Measurements from ENCODE around the gene CORO1A. TPM values are rescaled to one million over a fixed set of nuclear protein-coding genes. Genes with fewer than 3 reads are reported as not detected.
"Not testable (repeated sequence)": the region's sequence is repeated elsewhere in the genome, so short reads cannot be mapped to it uniquely, and the experiment has no call there.

CORO1A gene
- total RNA-seq, 3 donors from 2014 or later: 24.2 to 42.0 (median 25.2) TPM

- TF ChIP-seq, protein P1, sequence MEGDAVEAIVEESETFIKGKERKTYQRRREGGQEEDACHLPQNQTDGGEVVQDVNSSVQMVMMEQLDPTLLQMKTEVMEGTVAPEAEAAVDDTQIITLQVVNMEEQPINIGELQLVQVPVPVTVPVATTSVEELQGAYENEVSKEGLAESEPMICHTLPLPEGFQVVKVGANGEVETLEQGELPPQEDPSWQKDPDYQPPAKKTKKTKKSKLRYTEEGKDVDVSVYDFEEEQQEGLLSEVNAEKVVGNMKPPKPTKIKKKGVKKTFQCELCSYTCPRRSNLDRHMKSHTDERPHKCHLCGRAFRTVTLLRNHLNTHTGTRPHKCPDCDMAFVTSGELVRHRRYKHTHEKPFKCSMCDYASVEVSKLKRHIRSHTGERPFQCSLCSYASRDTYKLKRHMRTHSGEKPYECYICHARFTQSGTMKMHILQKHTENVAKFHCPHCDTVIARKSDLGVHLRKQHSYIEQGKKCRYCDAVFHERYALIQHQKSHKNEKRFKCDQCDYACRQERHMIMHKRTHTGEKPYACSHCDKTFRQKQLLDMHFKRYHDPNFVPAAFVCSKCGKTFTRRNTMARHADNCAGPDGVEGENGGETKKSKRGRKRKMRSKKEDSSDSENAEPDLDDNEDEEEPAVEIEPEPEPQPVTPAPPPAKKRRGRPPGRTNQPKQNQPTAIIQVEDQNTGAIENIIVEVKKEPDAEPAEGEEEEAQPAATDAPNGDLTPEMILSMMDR (IDR thresholded peaks at IDR 0.05): no peak
- DNase-seq: no peak
- Histone ChIP-seq H3K9me3 (no peaks in the 10 kb centered on the region), H3K4me1 (ENCODE audit: low read depth) (no peaks in the 10 kb centered on the region), H3K4me3 (no peak overlapping the region), H3K36me3 (ENCODE audit: low read depth) (no peaks in the 10 kb centered on the region)
- intact Hi-C loops (cut with DNase I, micrococcal nuclease): no loop called here
- no peak for ATAC-seq
Measured at GRCh38 chr16:30157214-30157613, 26.2 kb upstream of the CORO1A start.

DNA sequence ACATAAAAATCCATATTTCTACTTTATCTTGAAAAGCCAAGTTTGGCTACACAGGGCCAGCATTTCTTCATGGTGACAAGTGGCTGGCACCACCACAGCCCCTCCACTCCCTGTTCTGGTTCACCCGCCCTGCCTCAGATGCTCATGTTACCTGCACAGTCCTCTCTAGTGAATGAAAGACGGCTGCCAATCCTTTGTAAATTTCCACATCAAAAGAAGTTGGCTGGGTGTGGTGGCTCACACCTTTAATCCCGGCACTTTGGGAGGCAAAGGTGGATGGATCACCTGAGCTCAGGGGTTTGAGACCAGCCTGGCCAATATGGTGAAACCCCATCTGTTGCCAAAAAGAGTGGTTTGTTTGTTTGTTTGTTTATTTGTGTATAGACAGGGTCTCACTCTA, 19.9 kb upstream of the CORO1A start:
- intact Hi-C loops (cut with DNase I, micrococcal nuclease): no loop called here
- ATAC-seq: no peak

DNA sequence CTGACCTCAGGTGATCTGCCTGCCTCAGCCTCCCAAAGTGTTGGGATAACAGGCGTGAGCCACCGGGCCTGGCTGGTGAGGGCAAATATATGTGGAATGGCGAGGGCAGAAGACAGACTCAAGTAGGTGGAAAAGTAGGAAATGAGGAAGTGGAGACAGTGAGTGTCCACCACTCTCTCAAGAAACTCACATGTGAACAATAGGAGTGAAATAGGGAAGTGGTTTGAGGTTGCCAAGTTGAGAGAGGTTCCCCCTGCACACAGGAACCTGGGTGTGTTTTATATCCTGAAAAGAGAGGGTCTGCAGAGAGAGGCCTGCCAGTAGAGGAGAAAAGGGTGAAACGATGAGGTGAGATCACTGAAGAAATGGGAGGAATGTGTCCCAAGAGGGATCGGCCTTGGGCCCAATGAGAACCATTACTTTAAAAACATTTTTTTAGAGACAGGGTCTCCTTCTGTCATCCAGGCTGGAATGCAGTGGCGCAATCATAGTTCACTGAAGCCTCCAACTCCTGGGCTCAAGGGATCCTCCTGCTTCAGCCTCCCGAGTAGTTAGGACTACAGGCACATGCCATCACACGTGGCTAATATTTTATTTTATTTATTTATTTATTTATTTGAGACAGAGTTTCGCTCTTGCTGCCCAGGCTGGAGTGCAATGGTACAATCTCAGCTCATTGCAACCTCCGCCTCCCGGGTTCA, 17.1 kb upstream of the CORO1A start:
- ATAC-seq (peak; percentile 76), DNase-seq (peak in 1 of 3 donors; percentile 34)
- Histone ChIP-seq H3K9me3 (no peaks in the 10 kb centered on the region), H3K36me3 (ENCODE audit: low read depth) (no peaks in the 10 kb centered on the region), H3K4me1 (ENCODE audit: low read depth) (no peaks in the 10 kb centered on the region), H3K4me3 (no peak overlapping the region)
- TF ChIP-seq, protein P1 (IDR thresholded peaks at IDR 0.05): no peak
- intact Hi-C loops (cut with DNase I, micrococcal nuclease): no loop called here

More for the DNA sequence above, 19.9 kb upstream of the CORO1A start:
- peak in 1 of 3 donors; percentile 8 for DNase-seq
- H3K4me3 ChIP-seq: no peak overlapping the region
- H3K9me3 ChIP-seq: no peaks in the 10 kb centered on the region
- no peaks in the 10 kb centered on the region for H3K4me1 ChIP-seq (ENCODE audit: low read depth)
- no peaks in the 10 kb centered on the region for H3K36me3 ChIP-seq (ENCODE audit: low read depth)
- TF ChIP-seq, protein P1 (IDR thresholded peaks at IDR 0.05): no peak

- peak in 1 of 3 donors; percentile 53 for DNase-seq
- H3K9me3 ChIP-seq; H3K4me3 ChIP-seq; ATAC-seq; H3K36me3 ChIP-seq (ENCODE audit: low read depth); H3K4me1 ChIP-seq (ENCODE audit: low read depth); intact Hi-C loops (cut with DNase I, micrococcal nuclease): not testable (repeated sequence)
Measured at GRCh38 chr16:30168746-30169145, 14.7 kb upstream of the CORO1A start.

DNA sequence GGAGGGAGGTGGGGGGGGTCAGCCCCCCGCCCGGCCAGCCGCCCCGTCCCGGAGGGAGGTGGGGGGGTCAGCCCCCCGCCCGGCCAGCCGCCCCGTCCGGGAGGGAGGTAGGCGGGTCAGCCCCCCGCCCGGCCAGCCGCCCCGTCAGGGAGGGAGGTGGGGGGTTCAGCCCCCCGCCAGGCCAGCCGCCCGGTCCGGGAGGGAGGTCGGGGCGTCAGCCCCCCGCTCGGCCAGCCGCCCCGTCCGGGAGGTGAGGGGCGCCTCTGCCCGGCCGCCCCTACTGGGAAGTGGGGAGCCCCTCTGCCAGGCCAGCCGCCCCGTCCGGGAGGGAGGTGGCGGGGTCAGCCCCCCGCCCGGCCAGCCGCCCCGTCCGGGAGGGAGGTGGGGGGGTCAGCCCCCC, 14.0 kb upstream of the CORO1A start:
- H3K9me3 ChIP-seq; intact Hi-C loops (cut with DNase I, micrococcal nuclease): not testable (repeated sequence)

DNA sequence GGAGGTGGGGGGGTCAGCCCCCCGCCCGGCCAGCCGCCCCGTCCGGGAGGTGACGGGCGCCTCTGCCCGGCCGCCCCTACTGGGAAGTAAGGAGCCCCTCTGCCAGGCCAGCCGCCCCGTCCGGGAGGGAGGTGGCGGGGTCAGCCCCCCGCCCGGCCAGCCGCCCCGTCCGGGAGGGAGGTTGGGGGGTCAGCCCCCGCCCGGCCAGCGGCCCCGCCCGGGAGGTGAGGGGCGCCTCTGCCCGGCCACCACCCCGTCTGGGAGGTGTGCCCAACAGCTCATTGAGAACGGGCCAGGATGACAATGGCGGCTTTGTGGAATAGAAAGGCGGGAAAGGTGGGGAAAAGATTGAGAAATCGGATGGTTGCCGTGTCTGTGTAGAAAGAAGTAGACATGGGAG, 13.3 kb upstream of the CORO1A start:
- H3K36me3 ChIP-seq (ENCODE audit: low read depth); intact Hi-C loops (cut with DNase I, micrococcal nuclease); H3K9me3 ChIP-seq: not testable (repeated sequence)

More for the DNA sequence above, 14.0 kb upstream of the CORO1A start:
- not testable (repeated sequence) for H3K36me3 ChIP-seq (ENCODE audit: low read depth); ATAC-seq; H3K4me1 ChIP-seq (ENCODE audit: low read depth); H3K4me3 ChIP-seq
- DNase-seq: peak in 1 of 3 donors; percentile 25

DNA sequence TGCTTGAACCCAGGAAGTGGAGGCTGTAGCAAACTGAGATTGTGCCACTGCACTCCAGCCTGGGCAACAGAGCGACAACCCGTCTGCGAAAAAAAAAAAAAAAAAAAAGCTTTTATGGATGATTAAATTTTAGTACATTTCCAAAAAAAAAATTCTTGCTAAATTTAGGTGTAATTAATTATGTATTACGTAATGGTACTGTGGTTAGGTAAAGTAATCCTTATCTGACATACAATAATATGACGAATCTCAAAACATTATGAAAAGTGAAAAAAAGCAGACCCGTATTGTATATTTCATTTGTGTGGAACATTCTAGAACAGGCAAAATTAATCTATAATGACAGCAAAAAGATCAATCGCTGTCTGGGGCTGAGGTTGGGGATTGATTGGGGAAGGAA, 10.3 kb upstream of the CORO1A start:
- Histone ChIP-seq H3K36me3 (ENCODE audit: low read depth) (no peaks in the 10 kb centered on the region), H3K4me3 (no peak overlapping the region), H3K4me1 (ENCODE audit: low read depth) (no peaks in the 10 kb centered on the region), H3K9me3 (no peaks in the 10 kb centered on the region)
- TF ChIP-seq, protein P1 (IDR thresholded peaks at IDR 0.05): no peak
- DNase-seq (no peak), ATAC-seq (no peak)
- intact Hi-C loops (cut with DNase I, micrococcal nuclease): no loop called here

More for the DNA sequence above, 13.3 kb upstream of the CORO1A start:
- DNase-seq: peak in 1 of 3 donors; percentile 18
- H3K4me1 ChIP-seq (ENCODE audit: low read depth); H3K4me3 ChIP-seq; ATAC-seq: not testable (repeated sequence)

DNA sequence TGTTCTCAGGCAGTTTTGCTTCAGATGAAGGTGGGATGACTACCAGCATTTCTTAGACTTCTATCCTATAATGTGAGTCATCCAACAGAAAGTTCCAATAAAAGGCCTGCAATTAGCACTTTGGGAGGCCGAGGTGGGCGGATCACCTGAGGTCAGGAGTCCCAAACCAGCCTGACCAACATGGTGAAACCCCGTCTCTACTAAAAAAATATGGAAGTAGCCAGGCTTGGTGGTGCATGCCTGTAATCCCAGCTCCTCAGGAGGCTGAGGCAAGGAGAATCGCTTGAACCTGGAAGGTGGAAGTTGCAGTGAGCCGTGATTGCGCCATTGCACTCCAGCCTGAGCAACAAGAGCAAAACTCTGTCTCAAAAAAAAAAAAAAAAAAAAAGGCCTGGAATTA, 6.5 kb upstream of the CORO1A start:
- DNase-seq; H3K36me3 ChIP-seq (ENCODE audit: low read depth); H3K4me1 ChIP-seq (ENCODE audit: low read depth); ATAC-seq; H3K4me3 ChIP-seq; H3K9me3 ChIP-seq; intact Hi-C loops (cut with DNase I, micrococcal nuclease): not testable (repeated sequence)

All from mucosa of descending colon (tissue), 3 donors.